Stomach (tissue), 9 donors: ENCODE data around the gene C19orf85. TPM values are rescaled to one million over a fixed set of nuclear protein-coding genes. Genes with fewer than 3 reads are reported as not detected.
"Not testable (repeated sequence)": the region's sequence is repeated elsewhere in the genome, so short reads cannot be mapped to it uniquely, and the experiment has no call there.

Experiments
- DNase-seq, 2 donors: peaks; one replicate each; pipeline versions ENCODE4 v3.0.0 to v3.0.0-alpha.2; 2013 to 2019
- H3K27ac ChIP-seq, 5 donors: fragments of 200-600 bp in 4 of 5; sonication (generic) in 4 of 5; one replicate each; pipeline ENCODE4 v1.5.1; 2013 to 2019; ENCODE audit warnings: mild to moderate bottlenecking in 1 of 5, moderate library complexity in 1 of 5
- H3K27me3 ChIP-seq, 3 donors: fragments of 200-600 bp; sonication (generic); one replicate each; pipeline ENCODE4 v1.5.1; 2017 to 2019; ENCODE audit warnings: mixed run types in 1 of 3
- H3K36me3 ChIP-seq, 4 donors: fragments of 200-600 bp; sonication (generic); 1 replicate in 3 of 4; 2 replicates in 1 of 4; pipeline ENCODE4 v1.5.1; 2016 to 2019
- H3K4me1 ChIP-seq, 4 donors: fragments of 200-600 bp; sonication (generic); one replicate each; pipeline ENCODE4 v1.5.1; 2016 to 2019
- H3K4me3 ChIP-seq, 4 donors: fragments of 200-600 bp; sonication (generic) in 3 of 4; one replicate each; pipeline ENCODE4 v1.5.1; 2016 to 2019; ENCODE audit warnings: mild to moderate bottlenecking in 1 of 4
- H3K9me3 ChIP-seq, 4 donors: fragments of 200-600 bp; sonication (generic); one replicate each; pipeline ENCODE4 v1.5.1; 2016 to 2019
- CTCF ChIP-seq, 7 experiments: fragments of 450-650 bp in 4 of 7; fragments of 200-600 bp in 3 of 7; sonication (generic) in 3 of 7; IDR thresholded peaks; one replicate each; pipeline ENCODE4 v1.5.1; 2016 to 2019; ENCODE audit warnings: antibody characterized with exemption in 7 of 7, control low read depth in 2 of 7, mild to moderate bottlenecking in 1 of 7
- EP300 ChIP-seq: sonication (generic); formaldehyde crosslinking; IDR thresholded peaks from one replicate; pipeline ENCODE4 v1.6.1; 2017; ENCODE audit warnings: antibody characterized with exemption
- POLR2A ChIP-seq, 4 donors: fragments of 450-650 bp; IDR thresholded peaks; one replicate each; pipeline ENCODE4 v1.6.1; 2016; ENCODE audit warnings: antibody characterized with exemption in 4 of 4, control low read depth in 2 of 4, mild to moderate bottlenecking in 1 of 4, moderate library complexity in 1 of 4
- POLR2AphosphoS5 ChIP-seq, 3 donors: sonication (generic); formaldehyde crosslinking; IDR thresholded peaks; one replicate each; pipeline ENCODE4 v1.6.1; 2016; ENCODE audit warnings: antibody characterized with exemption in 3 of 3
- WGBS, 5 donors: extraction: QIAGEN DNeasy Blood & Tissue Kit in 3 of 5; methylation state at CpG; one replicate each; pipeline versions ENCODE4 v1.1.5 to v1.1.7; 2013 to 2018; 5-methylcytosine and 5-hydroxymethylcytosine counted together
- intact Hi-C: fragments of 100-400 bp; cut with DNase I; formaldehyde crosslinking; loops from one replicate; pipeline ENCODE4 v1.15.1; 2023; ENCODE audit warnings: low total_unique reads
- polyA plus RNA-seq, 3 donors: library from polyadenylated mRNA; stranded (reverse); fragments of 200-250 nt; gene quantifications; one replicate each; pipeline ENCODE4 v1.2.3, GENCODE V29; 2013
- total RNA-seq, 5 donors: library from RNA; depleted of rRNA; stranded (reverse); fragments of >200 nt; gene quantifications; one replicate each; pipeline versions ENCODE4 v1.1.0 to v1.2.3, GENCODE V29; 2014 to 2016
- donor health status: healthy with polysubstance abuse.
- donor health status: Bipolar disorder and iron deficiency.
- donor health status: healthy.

The C19orf85 gene
- total and polyA plus RNA-seq, 8 donors, result 0.23 TPM; not detected in 7

GRCh38 chr19:55452749-55453346, 11.7 kb downstream of the C19orf85 start:
- no peak overlapping the region for H3K27ac ChIP-seq
- WGBS, 5 donors, result 15 to 29% (median 20%) methylated on average over 19 to 34 of the region's 34 CpGs
- DNase-seq, result peak; percentile 49 to 94
- H3K36me3 ChIP-seq, result peaks cover 0 to 34% (median 25%) of the 10 kb centered on the region in 4 donors
- peaks cover 22 to 24% (median 22%) of the 10 kb centered on the region in 4 donors for H3K4me1 ChIP-seq
- peak overlapping the region in 2 of 4 donors; percentile 21 to 35 for H3K4me3 ChIP-seq
- H3K27me3 ChIP-seq, result peaks cover 18 to 44% (median 34%) of the 10 kb centered on the region in 3 donors
- peak in 1 of 7 experiments; percentile 10 for TF ChIP-seq CTCF (IDR thresholded peaks at IDR 0.05)
- no peak for TF ChIP-seq POLR2AphosphoS5 (IDR thresholded peaks at IDR 0.05)
- intact Hi-C loops, result no loop called here
- no peaks in the 10 kb centered on the region for H3K9me3 ChIP-seq

- peak overlapping the region in 3 of 4 donors; percentile 21 to 35 (median 22) for H3K4me3 ChIP-seq
- no peak overlapping the region for H3K27ac ChIP-seq
- peak in 1 of 2 donors; percentile 72 for DNase-seq
- intact Hi-C loops, result no loop called here
- peaks cover 18 to 51% (median 34%) of the 10 kb centered on the region in 3 donors for H3K27me3 ChIP-seq
- H3K4me1 ChIP-seq, result peaks cover 22 to 24% (median 22%) of the 10 kb centered on the region in 4 donors
- no peaks in the 10 kb centered on the region for H3K9me3 ChIP-seq
- H3K36me3 ChIP-seq, result peaks cover 0 to 34% (median 25%) of the 10 kb centered on the region in 4 donors
- 3 to 6% (median 5%) methylated on average over 35 to 57 of the region's 57 CpGs for WGBS, 5 donors
- TF ChIP-seq EP300 (no peak), CTCF (IDR thresholded peaks at IDR 0.05) (no peak), POLR2A (IDR thresholded peaks at IDR 0.05) (no peak), POLR2AphosphoS5 (IDR thresholded peaks at IDR 0.05) (no peak)
These were observed 12.4 kb downstream of the C19orf85 start for GRCh38 chr19:55451965-55452748.

- 1 to 2% (median 2%) methylated on average over 28 to 79 of the region's 80 CpGs for WGBS, 5 donors
- intact Hi-C loops, result no loop called here
- H3K4me3 ChIP-seq, result peak overlapping the region in 3 of 4 donors; percentile 21 to 35 (median 22)
- H3K27me3 ChIP-seq, result peaks cover 18 to 59% (median 34%) of the 10 kb centered on the region in 3 donors
- no peaks in the 10 kb centered on the region for H3K9me3 ChIP-seq
- H3K36me3 ChIP-seq, result peaks cover 0 to 26% (median 20%) of the 10 kb centered on the region in 4 donors
- no peak overlapping the region for H3K27ac ChIP-seq
- DNase-seq, result no peak
- H3K4me1 ChIP-seq, result peaks cover 22 to 24% (median 22%) of the 10 kb centered on the region in 4 donors
- TF ChIP-seq POLR2A (IDR thresholded peaks at IDR 0.05), result no peak
- no peak for TF ChIP-seq EP300
- TF ChIP-seq POLR2AphosphoS5 (IDR thresholded peaks at IDR 0.05), result no peak
- TF ChIP-seq CTCF (IDR thresholded peaks at IDR 0.05), result no peak
These were observed 13.2 kb downstream of the C19orf85 start for GRCh38 chr19:55451163-55451964.

- TF ChIP-seq CTCF (IDR thresholded peaks at IDR 0.05) (no peak), POLR2AphosphoS5 (IDR thresholded peaks at IDR 0.05) (no peak), POLR2A (IDR thresholded peaks at IDR 0.05) (no peak), EP300 (no peak)
- no peak for DNase-seq
- Histone ChIP-seq H3K36me3 (peaks cover 0 to 7% (median 3%) of the 10 kb centered on the region in 4 donors), H3K27ac (no peak overlapping the region), H3K27me3 (peaks cover 20 to 78% (median 44%) of the 10 kb centered on the region in 3 donors), H3K4me3 (no peak overlapping the region), H3K9me3 (no peaks in the 10 kb centered on the region), H3K4me1 (peaks cover 22 to 24% (median 22%) of the 10 kb centered on the region in 4 donors)
- 25 to 37% (median 25%) methylated on average over 2 to 16 of the region's 16 CpGs for WGBS, 5 donors
- intact Hi-C loops, result no loop called here
These were observed 15.1 kb downstream of the C19orf85 start for GRCh38 chr19:55449469-55449868.

- WGBS, 5 donors, result 83 to 92% (median 86%) methylated on average over 5 of the region's 5 CpGs
- Histone ChIP-seq H3K4me1 (peaks cover 21 to 27% (median 23%) of the 10 kb centered on the region in 4 donors), H3K27me3 (peaks cover 27 to 89% (median 56%) of the 10 kb centered on the region in 3 donors)
- H3K27ac ChIP-seq, H3K4me3 ChIP-seq, H3K9me3 ChIP-seq, DNase-seq, H3K36me3 ChIP-seq, intact Hi-C loops: not testable (repeated sequence)
These were observed 16.4 kb downstream of the C19orf85 start for GRCh38 chr19:55448175-55448490.
